CMK (cell line): ENCODE measurements around the gene ALDH4A1.
"Not testable (repeated sequence)": the region's sequence is repeated elsewhere in the genome, so short reads cannot be mapped to it uniquely, and the experiment has no call there.

Experiments used
- DNase-seq: peaks from one replicate; pipeline ENCODE4 v3.0.0-alpha.2; 2010; ENCODE audit warnings: low read depth

The ALDH4A1 gene

GRCh38 chr1:18900303-18900841, 2.0 kb downstream of the ALDH4A1 start:
- no peak for DNase-seq

- DNase-seq = no peak
Observed at GRCh38 chr1:18899363-18900049, 2.8 kb downstream of the ALDH4A1 start.

- no peak for DNase-seq
Observed at GRCh38 chr1:18898567-18898966, 3.8 kb downstream of the ALDH4A1 start.

GRCh38 chr1:18895317-18895716, 7.0 kb downstream of the ALDH4A1 start:
- no peak for DNase-seq

- no peak for DNase-seq
Observed at GRCh38 chr1:18893120-18893519, 9.2 kb downstream of the ALDH4A1 start.

- not testable (repeated sequence) for DNase-seq
Observed at GRCh38 chr1:18891858-18892257, 10.5 kb downstream of the ALDH4A1 start.

- no peak for DNase-seq
Observed at GRCh38 chr1:18891426-18891780, 11.0 kb downstream of the ALDH4A1 start.

- DNase-seq = no peak
Observed at GRCh38 chr1:18890706-18891425, 11.5 kb downstream of the ALDH4A1 start.

- DNase-seq = no peak
Observed at GRCh38 chr1:18886003-18886335, 16.4 kb downstream of the ALDH4A1 start.

GRCh38 chr1:18885311-18886002, 16.9 kb downstream of the ALDH4A1 start:
- DNase-seq = no peak

- DNase-seq = no peak
Observed at GRCh38 chr1:18884727-18885126, 17.6 kb downstream of the ALDH4A1 start.

GRCh38 chr1:18884419-18884717, 18.0 kb downstream of the ALDH4A1 start:
- DNase-seq = no peak

GRCh38 chr1:18883636-18884418, 18.5 kb downstream of the ALDH4A1 start:
- DNase-seq = peak; percentile 46

- DNase-seq = no peak
Observed at GRCh38 chr1:18883079-18883478, 19.3 kb downstream of the ALDH4A1 start.

- no peak for DNase-seq
Observed at GRCh38 chr1:18882486-18882885, 19.9 kb downstream of the ALDH4A1 start.

- no peak for DNase-seq
Observed at GRCh38 chr1:18881642-18882431, 20.5 kb downstream of the ALDH4A1 start.

GRCh38 chr1:18881164-18881563, 21.2 kb downstream of the ALDH4A1 start:
- no peak for DNase-seq

GRCh38 chr1:18880585-18880984, 21.8 kb downstream of the ALDH4A1 start:
- no peak for DNase-seq

- no peak for DNase-seq
Observed at GRCh38 chr1:18879791-18880309, 22.5 kb downstream of the ALDH4A1 start.

- no peak for DNase-seq
Observed at GRCh38 chr1:18879215-18879790, 23.1 kb downstream of the ALDH4A1 start.
